ENCODE results near the gene APLNR. TPM values are rescaled to one million over a fixed set of nuclear protein-coding genes. Genes with fewer than 3 reads are reported as not detected.

The APLNR gene
- total RNA-seq, 2 experiments from 2014 or later, result not detected

DNA sequence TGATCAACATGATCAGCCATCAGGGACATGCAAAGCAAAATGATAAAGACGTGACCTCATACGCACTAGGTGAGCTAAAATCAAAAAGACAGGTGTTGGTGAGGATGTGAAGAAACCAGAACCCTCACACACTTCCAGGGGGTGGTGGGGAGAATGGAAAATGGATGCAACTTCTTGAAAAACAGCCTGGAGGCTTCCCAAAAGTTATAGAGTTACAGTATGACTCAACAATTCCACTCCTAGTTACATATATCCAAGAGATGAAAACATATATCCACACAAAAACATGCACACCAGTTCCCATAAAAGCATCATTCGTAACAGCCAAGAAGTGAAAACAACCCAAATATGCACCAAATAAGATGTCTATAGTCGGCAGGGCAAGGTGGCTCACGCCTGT is 42.1 kb upstream of the APLNR start:
- Mint-ChIP-seq H3K27me3 (peaks cover 28% of the 10 kb centered on the region), H3K9me3 (peaks cover 4% of the 10 kb centered on the region), H3K4me1 (ENCODE audit: low read depth) (peaks cover 5% of the 10 kb centered on the region), H3K36me3 (ENCODE audit: low read depth) (no peaks in the 10 kb centered on the region), H3K27ac (no peak overlapping the region), H3K4me3 (no peak overlapping the region)
- TF ChIP-seq, protein P1, sequence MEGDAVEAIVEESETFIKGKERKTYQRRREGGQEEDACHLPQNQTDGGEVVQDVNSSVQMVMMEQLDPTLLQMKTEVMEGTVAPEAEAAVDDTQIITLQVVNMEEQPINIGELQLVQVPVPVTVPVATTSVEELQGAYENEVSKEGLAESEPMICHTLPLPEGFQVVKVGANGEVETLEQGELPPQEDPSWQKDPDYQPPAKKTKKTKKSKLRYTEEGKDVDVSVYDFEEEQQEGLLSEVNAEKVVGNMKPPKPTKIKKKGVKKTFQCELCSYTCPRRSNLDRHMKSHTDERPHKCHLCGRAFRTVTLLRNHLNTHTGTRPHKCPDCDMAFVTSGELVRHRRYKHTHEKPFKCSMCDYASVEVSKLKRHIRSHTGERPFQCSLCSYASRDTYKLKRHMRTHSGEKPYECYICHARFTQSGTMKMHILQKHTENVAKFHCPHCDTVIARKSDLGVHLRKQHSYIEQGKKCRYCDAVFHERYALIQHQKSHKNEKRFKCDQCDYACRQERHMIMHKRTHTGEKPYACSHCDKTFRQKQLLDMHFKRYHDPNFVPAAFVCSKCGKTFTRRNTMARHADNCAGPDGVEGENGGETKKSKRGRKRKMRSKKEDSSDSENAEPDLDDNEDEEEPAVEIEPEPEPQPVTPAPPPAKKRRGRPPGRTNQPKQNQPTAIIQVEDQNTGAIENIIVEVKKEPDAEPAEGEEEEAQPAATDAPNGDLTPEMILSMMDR (IDR thresholded peaks at IDR 0.05), result no peak
- no peaks in the 10 kb centered on the region for H3K36me3 ChIP-seq (ENCODE audit: insufficient read depth, low read length)
- intact Hi-C loops (cut with DNase I, micrococcal nuclease), result no loop called here
- peaks cover 12 to 15% of the 10 kb centered on the region in 2 experiments for H3K27me3 ChIP-seq (ENCODE audit: control insufficient read depth in 1 of 2, insufficient read depth in 2 of 2, low read length in 2 of 2)
- H3K9me3 ChIP-seq (ENCODE audit: control insufficient read depth in 1 of 2, insufficient read depth in 1 of 2, low read length in 2 of 2), result no peaks in the 10 kb centered on the region
- DNase-seq (no peak), ATAC-seq (ENCODE audit: poor library complexity) (no peak)
- H3K4me1 ChIP-seq (ENCODE audit: insufficient read depth, low read length), result no peaks in the 10 kb centered on the region
- no peak overlapping the region for H3K4me3 ChIP-seq (ENCODE audit: low read length)
- CTCF ChIA-PET, result no interaction called here
- H3K27ac ChIP-seq (ENCODE audit: low read depth in 1 of 2, low read length in 2 of 2), result no peak overlapping the region
- POLR2A ChIA-PET, result no interaction called here

DNA sequence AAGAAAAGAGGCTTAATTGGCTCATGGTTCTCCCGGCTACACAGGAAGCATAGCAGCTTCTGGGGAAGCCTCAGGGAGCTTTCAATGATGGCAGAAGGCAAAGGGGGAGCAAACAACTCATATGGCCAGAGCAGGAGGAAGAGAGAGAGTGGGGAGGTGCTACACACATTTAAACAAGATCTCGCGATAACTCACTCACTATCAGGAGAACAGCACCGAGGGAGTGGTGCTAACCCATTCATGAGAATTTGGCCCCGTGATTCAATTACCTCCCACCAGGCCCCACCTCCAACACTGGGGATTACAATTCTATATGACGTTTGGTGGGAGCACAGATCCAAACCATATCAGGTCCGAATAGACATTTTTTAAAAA is 41.7 kb upstream of the APLNR start:
- intact Hi-C loops (cut with DNase I, micrococcal nuclease), result no loop called here
- Histone ChIP-seq H3K4me3 (ENCODE audit: low read length) (no peak overlapping the region), H3K9me3 (ENCODE audit: control insufficient read depth in 1 of 2, insufficient read depth in 1 of 2, low read length in 2 of 2) (no peaks in the 10 kb centered on the region), H3K4me1 (ENCODE audit: insufficient read depth, low read length) (no peaks in the 10 kb centered on the region), H3K36me3 (ENCODE audit: insufficient read depth, low read length) (no peaks in the 10 kb centered on the region), H3K27me3 (ENCODE audit: control insufficient read depth in 1 of 2, insufficient read depth in 2 of 2, low read length in 2 of 2) (peaks cover 12 to 15% of the 10 kb centered on the region in 2 experiments), H3K27ac (ENCODE audit: low read depth in 1 of 2, low read length in 2 of 2) (no peak overlapping the region)
- ATAC-seq (ENCODE audit: poor library complexity) (no peak), DNase-seq (no peak)
- Mint-ChIP-seq H3K4me3 (no peak overlapping the region), H3K27me3 (peaks cover 32% of the 10 kb centered on the region), H3K4me1 (ENCODE audit: low read depth) (peaks cover 5% of the 10 kb centered on the region), H3K9me3 (peaks cover 5% of the 10 kb centered on the region), H3K27ac (no peak overlapping the region), H3K36me3 (ENCODE audit: low read depth) (no peaks in the 10 kb centered on the region)
- ChIA-PET CTCF (no interaction called here), POLR2A (no interaction called here)
- TF ChIP-seq, protein P1 (IDR thresholded peaks at IDR 0.05), result no peak

DNA sequence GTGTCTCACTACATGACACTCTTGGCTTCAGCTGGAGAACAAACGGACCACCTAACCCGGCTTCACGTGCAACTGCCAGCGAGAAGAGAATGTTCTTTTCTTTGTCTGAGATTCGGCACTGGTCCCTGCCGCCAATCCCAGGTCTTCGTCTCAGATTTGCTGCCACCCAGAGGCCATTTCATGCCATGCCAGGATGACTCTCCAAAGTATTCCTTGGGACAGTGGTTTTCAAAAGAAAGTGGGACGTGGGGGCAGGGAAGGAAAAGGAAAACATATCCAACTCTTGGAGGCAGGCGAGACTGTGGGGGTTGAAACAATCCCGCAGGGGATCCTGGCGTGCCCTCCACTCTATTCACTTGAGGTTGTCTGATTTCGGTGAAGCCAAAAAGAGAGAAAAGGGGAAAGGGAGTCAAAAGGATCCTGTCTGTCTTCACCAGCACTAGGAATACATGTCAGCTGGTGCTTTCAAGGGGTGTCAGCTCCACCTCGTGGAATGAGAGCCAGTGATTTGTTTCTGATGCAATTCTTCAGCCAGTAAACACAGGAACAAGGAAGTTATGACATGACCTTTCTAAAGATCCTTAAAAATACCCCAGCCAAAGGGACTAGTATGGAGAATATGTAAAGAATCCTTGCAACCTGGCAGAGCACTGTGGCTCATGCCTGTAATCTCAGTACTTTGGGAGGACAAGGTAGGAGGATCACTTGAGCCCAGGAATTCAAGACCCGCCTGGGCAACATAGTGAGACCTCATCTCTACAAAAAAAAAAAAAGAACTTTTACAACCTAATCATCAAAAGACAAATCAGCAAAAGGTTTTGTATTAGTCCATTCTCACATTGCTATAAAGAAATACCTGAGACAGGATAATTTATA is 41.0 kb upstream of the APLNR start:
- H3K27me3 Mint-ChIP-seq, result peaks cover 32% of the 10 kb centered on the region
- no peak overlapping the region for H3K27ac ChIP-seq (ENCODE audit: low read depth in 1 of 2, low read length in 2 of 2)
- no peak overlapping the region for H3K27ac Mint-ChIP-seq
- CTCF ChIA-PET, result no interaction called here
- H3K9me3 Mint-ChIP-seq, result peaks cover 5% of the 10 kb centered on the region
- TF ChIP-seq, protein P1 (IDR thresholded peaks at IDR 0.05), result peak; percentile 59
- H3K9me3 ChIP-seq (ENCODE audit: control insufficient read depth in 1 of 2, insufficient read depth in 1 of 2, low read length in 2 of 2), result no peaks in the 10 kb centered on the region
- H3K27me3 ChIP-seq (ENCODE audit: control insufficient read depth in 1 of 2, insufficient read depth in 2 of 2, low read length in 2 of 2), result peaks cover 12 to 15% of the 10 kb centered on the region in 2 experiments
- peaks cover 5% of the 10 kb centered on the region for H3K4me1 Mint-ChIP-seq (ENCODE audit: low read depth)
- no peaks in the 10 kb centered on the region for H3K36me3 ChIP-seq (ENCODE audit: insufficient read depth, low read length)
- POLR2A ChIA-PET, result no interaction called here
- ATAC-seq (ENCODE audit: poor library complexity), result no peak
- no peaks in the 10 kb centered on the region for H3K36me3 Mint-ChIP-seq (ENCODE audit: low read depth)
- no peaks in the 10 kb centered on the region for H3K4me1 ChIP-seq (ENCODE audit: insufficient read depth, low read length)
- H3K4me3 Mint-ChIP-seq, result no peak overlapping the region
- peak in 5 of 14 experiments; percentile 3 to 29 (median 18) for DNase-seq
- intact Hi-C loops (cut with DNase I, micrococcal nuclease), result no loop called here
- no peak overlapping the region for H3K4me3 ChIP-seq (ENCODE audit: low read length)
